ELR (cell line): Measurements from ENCODE around the gene ATP2A2.
"Not testable (repeated sequence)": the region's sequence is repeated elsewhere in the genome, so short reads cannot be mapped to it uniquely, and the experiment has no call there.

Experiments used
- DNase-seq: peaks from one replicate; pipeline ENCODE4 v3.0.0-alpha.2; 2015; ENCODE audit warnings: low read depth

Gene ATP2A2

DNA sequence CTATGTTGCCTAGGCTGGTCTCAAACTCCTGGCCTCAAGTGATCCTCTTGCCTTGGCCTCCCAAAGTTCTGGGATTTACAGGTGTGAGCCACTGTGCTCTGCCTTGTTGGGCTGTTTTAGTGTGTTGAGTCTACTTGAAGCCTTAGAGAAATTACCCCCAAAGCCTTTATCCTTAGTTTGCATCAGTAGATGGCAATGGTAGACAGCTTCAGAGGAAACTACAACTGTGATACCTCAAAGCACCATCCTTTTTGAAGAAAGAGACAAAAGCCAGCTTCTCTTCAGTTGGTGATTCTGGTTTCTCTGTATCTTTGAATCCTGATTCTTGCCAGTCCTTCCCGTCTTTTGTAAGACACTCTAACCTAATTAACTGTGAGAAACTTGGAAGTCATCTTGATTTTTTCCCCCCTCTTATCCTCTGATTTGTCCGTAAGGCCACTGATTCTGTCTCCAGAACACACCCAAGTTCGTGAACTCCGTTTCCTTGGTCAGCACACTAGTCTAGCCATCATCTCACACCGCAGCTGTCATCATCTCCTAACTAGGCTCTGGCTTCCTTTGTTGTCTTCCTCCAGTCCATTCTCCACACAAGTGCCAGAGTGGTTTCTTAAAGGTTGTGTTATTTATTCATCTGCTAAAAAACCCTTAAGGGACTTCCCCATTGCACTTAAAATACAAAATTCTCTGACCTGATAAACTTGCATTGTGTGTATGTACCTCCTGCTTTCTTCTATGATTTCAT, 20.2 kb downstream of the ATP2A2 start:
- DNase-seq: no peak

DNA sequence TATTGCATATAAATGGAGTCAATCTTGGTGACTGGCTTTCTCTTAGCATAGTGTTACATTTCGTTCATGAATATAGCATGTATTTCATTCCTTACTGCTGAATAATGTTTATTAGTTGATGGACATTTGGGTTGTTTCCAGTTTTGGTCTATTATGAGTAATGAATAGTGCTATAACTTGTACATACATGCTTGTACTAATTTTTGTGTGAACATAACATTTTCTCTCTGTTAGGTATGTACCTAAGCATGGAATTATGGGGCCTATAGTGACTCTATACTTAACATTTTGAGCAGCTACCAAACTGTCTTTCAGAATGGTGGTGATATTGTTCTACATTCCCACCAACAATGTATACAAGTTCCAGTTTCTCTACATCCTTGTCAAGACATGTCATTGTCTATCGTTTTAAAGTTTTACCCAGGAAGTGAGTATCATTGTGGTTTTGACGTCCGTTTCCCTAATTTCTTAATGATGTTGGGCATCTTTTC, 23.1 kb downstream of the ATP2A2 start:
- peak; percentile 75 for DNase-seq

DNA sequence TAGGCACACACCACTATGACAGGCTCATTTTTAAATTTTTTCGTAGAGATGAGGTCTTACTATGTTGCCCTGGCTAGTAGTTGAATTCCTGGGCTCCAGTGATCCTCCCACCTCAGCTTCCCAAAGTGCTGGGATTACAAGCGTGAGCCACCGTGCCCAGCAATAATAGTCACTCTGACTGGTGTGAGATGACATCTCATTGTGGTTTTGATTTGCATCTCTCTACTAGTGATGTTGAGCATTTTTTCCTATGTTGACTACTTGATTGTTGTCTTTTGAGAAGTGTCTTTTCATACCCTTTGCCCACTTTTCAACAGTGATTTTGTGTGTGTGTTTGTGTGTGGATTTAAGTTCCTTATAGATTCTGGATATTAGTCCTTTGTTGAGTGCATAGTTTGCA, 26.3 kb downstream of the ATP2A2 start:
- peak; percentile 59 for DNase-seq

DNA sequence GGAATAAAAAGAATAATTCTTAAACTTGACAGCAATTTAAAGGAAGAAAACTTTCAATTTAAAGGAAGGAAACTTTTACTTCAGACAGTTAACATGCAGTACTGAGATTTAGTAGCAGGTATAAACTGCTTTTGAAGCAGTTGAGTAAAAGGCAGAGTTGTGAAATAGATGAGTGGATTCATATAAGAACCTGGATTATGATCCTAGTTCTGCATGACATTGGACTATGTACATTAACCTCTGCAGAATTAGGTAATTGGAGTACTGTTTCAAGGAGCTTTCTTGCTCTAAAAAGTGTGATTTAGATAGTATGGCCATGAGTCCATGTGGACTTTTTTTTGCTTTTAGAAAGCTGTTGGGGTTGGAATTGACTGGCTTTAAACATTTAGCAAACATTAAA, 29.7 kb downstream of the ATP2A2 start:
- no peak for DNase-seq

DNA sequence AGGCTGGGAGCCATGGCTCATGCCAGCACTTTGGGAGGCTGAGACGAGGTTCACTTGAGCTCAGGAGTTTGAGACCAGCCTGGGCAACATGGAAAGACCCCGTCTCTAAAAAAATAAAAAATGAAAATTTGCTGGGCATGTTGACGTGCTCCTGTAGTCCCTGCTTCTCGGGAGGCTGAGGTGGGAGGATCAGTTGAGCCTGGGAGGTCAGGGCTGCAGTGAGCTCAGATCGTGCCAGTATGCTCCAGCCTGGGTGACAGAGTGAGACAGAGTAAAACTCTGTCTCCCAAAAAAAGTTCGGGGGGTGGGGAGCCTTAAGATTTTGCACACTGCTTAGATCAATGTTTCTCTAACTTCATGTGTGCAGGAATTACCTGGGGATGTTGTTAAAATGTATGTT, 30.9 kb downstream of the ATP2A2 start:
- DNase-seq: no peak

DNA sequence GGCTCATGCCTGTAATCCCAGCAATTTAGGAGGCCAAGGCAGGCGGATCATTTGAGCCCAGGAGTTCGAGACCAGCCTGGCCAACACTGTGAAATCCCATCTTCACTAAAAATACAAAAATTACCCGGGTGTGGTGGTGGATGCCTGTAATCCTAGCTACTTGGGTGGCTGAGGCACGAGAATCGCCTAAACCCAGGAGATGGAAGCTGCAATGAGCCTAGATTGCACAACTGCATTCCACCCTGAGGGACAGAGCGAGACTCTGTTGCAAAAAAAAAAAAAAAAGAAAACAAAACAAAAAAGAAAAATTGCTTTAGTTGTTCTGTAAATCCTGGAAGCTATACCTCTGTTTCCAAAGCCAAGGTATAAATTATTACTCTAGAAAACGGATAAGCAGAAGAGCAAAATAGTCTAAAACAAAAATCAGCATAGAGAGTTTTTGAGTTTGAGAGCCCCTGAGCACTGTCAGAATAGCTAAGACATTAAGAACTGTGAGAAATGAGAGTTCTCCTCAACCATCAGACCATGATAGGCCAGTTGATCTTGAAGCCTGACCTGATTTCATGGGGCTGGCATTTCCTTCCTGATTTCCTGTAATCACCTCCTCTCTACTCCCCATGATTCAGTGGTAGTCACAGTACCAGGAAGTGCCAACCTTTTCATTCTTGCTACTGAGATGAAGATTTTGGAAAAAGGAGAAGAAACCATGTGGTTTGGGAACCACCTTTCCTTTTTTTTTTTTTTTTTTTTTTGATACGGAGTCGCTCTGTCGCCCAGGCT, 31.7 kb downstream of the ATP2A2 start:
- DNase-seq: peak; percentile 90

DNA sequence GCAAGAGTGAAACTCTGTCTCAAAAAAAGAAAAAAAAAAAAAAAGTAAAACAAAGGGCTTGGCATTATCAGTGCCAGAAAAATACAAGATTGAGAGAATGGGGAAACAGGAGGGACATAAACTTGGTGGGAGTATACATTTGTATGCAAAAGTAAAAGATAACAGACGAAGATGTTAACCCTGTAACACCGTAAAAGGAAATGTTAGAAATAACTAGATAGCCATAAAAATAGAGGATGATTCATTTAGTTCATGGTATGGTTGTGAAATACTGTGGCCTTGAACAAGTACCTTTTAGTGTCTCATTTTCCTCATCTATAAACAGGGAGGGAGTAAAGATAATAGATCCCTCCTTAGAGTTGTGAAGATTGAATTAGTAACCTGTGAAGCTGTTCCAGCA, 33.3 kb downstream of the ATP2A2 start:
- peak; percentile 85 for DNase-seq

DNA sequence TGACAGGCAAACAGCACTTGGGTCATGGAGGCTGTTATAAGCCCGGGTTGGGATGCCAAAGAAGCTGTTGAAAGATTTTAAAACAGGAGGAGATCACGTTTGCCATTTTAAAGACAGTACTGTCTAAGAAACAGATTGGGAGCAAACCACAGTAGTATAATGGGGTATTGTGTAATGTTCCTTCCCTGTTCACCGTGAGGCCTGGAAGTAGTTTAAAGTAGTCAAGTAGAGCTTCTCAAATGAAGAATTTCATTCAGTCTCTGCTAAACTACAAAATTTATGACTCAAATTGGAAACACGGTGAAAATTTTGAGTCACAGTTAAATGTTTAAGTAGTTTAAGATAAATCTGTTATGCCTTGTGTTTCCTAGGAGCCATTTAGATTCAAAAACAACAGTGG, 35.8 kb downstream of the ATP2A2 start:
- peak; percentile 76 for DNase-seq

DNA sequence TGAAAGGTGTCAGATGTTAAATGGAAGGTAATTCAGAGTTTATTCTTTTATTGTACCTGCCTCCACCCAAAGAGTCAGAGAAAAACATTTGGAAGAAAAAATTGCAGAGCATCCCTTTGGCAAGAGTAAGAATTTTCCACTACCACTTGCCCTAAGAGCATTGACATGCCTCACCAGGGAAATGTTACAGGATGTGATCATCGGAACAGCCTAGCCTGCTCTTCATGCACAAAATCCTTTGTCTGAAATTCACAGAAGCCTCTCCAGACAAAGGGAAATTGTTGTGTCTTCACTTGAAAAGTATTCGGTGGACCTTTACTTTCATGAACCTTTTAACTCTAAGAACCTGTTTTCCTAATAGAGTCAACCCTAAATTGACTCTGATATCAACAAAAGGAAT, 36.9 kb downstream of the ATP2A2 start:
- DNase-seq: no peak

DNA sequence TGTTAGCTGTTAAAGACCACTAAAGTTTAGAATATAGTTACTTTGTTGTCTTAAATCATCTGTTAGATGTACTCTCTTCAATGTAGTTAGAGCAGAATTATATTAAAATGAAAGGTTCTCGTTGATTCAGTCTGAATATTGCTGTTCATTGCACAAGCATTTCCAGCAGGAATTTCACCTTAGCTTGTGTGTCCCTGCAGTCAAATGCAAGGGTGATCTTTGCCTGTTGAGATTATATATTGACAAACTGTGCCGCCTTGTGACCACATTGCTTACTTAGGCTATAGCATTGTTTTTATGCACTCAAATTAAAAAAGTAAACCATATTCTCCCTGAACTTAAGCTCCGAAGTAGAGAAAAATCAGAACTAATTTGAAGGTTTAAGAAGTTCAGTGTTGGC, 39.5 kb downstream of the ATP2A2 start:
- no peak for DNase-seq

DNA sequence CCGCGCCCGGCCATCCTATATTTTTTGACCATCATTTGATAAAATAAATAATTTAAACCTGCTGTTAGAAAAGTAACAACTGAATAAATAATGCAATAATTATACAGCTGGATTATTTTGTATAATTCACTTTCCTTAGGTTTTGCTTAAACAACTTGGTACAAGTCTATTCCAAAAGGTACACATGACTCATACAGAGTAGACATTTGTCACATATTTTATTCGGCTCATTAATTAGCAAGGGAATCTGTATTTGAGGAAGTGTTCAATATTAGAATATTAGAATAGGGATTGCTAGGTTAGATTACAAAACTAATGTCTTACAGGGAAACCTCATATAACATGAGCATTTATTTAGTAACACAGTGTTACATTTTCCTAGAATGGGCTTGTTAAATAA, 48.7 kb downstream of the ATP2A2 start:
- no peak for DNase-seq

DNA sequence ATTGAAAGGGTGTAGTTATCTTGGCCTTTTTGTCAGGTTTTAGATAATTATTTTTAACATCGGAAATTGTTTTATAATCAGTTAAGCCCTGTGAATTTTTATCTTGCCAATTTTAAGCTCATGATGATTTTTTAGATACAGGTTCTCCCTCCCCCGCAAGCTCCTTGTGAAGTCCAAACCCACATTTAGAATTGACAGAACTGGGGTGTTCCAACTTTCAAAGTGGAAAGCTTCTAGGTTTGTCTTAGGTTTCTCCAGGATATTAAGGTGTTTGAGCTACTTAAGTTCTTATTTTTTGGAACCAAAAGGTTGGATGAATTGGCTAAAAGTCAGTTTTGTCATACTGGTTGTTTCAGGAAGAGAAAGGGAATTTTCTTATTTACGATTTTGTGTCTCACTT, 49.1 kb downstream of the ATP2A2 start:
- DNase-seq: no peak

DNA sequence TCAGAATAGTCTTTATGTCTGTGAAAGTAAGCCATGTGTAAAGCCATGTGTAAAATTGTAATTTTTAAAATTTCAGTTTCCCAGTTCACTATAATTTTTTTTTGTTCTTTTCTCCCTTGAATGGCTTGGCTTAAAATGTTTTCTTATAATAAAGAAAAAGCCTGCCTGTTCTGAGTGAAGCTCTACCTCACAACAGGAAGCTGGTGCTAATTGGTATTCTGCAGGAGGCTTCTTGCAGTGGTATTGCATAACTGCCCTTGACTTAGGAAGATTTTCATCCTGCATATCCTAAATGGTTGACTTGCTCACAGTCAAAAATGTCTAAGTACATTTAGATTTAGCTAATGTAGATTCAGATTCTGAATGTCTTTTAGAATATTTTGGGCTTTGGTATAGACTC, 49.5 kb downstream of the ATP2A2 start:
- no peak for DNase-seq

DNA sequence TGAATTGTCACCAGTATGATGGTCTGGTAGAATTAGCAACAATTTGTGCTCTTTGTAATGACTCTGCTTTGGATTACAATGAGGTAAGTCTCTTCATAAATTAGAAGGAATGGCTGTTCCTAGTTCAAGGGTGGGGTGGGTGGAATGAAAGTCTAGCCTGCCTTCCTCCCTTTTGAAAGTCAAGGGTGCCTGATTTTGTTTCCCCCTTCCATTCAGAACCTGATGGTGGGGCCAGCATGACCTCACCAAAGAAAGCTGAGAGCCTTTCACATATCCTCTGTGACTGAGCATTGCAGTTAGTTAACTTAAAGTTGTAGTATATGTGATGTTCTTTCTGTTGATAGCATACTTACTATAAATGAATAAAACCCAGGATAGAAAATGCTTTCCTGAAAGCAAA, 52.2 kb downstream of the ATP2A2 start:
- DNase-seq: no peak

DNA sequence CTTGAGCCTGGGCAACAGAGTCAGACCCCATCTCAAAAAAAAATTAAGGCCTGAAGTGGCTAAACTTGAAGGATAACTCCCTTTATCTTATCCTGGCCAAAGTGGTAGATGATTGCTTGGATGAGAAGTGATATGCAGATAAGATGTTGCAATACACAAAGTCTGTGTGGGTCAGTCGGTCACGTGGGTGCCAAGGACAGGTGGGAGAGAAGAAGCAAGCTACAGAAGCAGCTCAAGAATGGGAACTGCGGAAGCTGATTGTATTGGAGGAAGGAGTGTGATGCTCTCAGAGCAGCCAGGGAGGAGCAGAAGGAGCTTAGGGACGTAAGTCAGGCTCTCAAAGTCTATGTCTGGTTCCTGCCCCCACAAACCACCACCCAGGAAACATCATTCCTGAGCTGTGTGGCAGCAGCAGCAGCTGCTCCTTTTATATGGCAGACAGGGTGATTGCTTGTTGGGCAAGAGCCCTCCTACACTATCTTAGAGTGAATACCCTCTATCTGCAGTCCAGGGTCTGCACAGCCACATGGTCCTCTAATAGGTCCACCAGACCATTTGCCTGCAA, 54.5 kb downstream of the ATP2A2 start:
- DNase-seq: no peak

DNA sequence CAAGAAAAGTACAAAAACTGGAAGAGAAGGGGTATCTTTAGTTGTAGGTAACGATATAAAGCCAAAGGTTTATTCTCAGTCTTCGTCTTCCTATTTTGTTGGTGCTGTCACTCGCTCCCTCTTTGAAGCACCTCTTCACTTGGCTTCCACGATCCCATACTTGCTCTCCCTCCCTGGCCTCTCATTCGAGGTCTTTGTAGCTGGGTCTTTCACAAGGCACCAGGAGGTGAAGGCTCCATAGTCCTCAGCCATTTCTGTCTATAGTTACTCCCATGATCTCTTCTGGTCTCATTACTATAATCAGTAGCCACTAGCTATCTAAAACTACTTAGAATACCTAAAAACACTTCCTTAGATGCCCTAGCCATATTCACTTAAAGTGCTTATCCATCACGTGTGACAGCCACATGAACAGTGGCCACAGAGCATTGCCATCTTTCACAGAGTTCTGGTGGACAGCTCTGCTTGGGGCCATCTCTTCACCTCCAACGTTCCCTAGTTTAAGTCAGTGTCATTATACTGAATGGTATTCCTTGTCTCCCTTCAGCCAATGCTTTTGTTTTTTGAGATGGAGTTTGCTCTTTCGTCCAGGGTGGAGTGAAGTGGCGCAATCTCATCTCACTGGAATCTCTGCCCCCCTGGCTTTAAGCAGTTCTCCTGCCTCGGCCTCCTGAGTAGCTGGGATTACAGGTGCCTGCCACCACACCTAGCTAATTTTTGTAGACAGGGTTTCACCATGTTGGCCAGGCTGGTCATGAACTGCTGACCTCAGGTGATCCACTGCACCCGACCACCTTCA, 57.1 kb downstream of the ATP2A2 start:
- no peak for DNase-seq

DNA sequence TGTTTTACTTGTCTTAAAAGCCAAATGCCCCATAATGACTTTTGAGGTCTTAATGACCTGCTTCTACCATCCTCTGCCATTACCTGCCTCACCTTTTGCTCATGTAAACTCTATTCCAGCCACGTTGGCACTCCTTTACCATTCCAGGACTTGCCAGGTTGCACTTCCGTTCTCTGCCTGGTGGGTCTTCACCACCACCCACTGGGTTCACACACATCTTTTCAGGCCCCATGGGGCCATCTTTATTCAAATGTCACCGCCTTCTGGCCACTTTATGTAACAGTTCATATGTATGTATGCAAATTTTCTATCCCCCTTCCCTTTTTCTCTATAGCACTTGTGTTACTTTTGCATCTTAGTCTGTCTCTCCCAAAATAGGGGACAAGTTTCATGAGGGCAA, 57.7 kb downstream of the ATP2A2 start:
- peak; percentile 55 for DNase-seq

DNA sequence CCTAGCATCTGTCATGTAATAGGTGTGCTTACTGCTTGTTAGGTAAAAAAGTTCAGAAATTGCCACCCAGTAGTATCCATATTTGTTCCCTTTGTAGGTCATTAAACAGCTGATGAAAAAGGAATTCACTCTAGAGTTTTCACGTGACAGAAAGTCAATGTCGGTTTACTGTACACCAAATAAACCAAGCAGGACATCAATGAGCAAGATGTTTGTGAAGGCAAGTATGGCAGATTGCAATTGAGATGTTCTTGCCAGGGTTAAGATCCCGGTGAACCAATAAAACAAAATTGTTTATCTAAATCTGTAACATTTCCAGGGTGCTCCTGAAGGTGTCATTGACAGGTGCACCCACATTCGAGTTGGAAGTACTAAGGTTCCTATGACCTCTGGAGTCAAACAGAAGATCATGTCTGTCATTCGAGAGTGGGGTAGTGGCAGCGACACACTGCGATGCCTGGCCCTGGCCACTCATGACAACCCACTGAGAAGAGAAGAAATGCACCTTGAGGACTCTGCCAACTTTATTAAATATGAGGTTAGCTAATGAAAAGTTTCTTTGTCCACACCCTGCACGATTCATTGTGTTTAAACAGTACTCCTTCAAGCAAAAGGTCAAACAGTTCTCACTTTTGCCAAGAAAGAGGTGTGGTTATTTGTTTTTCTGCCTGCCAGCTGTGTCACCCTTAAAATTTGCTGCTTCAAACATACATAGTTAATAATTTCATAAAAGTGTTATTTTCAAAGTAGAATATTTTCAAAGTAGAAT, 58.3 kb downstream of the ATP2A2 start:
- no peak for DNase-seq

DNA sequence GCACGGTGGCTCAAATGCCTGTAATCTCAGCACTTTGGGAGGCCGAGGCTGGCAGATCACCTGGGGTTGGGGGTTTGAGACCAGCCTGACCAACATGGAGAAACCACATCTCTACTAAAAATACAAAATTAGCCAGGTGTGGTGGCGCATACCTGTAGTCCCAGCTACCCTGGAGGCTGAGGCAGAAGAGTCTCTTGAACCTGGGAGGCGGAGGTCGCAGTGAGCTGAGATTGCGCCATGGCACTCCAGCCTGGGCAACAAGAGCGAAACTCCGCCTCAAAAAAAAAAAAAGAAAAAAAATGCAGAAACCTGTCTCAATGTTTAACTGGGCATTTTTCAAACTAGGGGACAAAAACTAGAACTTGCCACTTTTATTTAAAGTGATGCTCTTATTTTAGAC, 59.2 kb downstream of the ATP2A2 start:
- not testable (repeated sequence) for DNase-seq

DNA sequence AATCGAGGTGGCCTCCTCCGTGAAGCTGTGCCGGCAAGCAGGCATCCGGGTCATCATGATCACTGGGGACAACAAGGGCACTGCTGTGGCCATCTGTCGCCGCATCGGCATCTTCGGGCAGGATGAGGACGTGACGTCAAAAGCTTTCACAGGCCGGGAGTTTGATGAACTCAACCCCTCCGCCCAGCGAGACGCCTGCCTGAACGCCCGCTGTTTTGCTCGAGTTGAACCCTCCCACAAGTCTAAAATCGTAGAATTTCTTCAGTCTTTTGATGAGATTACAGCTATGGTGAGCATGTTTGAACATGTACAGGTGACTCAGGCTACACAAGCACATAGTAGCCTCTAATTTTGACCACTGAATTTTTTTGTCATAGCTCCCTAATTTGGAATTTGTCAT, 59.7 kb downstream of the ATP2A2 start:
- no peak for DNase-seq

DNA sequence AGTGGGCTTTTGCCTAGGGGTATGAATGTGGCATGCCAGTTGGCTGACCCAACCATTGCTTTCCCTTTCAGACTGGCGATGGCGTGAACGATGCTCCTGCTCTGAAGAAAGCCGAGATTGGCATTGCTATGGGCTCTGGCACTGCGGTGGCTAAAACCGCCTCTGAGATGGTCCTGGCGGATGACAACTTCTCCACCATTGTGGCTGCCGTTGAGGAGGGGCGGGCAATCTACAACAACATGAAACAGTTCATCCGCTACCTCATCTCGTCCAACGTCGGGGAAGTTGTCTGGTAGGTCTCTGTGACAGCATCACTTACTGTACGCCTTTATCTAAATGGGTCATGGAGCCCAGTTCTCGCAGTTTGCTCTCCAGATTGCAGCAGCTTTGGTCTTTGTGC, 61.1 kb downstream of the ATP2A2 start:
- no peak for DNase-seq

DNA sequence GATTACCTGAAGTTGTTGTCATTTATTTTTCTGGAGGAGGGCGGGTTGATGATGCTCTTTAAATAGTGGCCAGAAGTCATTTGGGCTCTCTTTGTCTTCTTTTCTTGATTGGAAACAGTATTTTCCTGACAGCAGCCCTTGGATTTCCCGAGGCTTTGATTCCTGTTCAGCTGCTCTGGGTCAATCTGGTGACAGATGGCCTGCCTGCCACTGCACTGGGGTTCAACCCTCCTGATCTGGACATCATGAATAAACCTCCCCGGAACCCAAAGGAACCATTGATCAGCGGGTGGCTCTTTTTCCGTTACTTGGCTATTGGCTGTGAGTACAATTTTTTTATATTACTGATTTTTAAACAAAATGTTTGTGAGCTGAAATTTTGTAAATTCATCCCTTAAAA, 62.1 kb downstream of the ATP2A2 start:
- DNase-seq: no peak
